ENCODE results near the gene ANAPC13.

DNA sequence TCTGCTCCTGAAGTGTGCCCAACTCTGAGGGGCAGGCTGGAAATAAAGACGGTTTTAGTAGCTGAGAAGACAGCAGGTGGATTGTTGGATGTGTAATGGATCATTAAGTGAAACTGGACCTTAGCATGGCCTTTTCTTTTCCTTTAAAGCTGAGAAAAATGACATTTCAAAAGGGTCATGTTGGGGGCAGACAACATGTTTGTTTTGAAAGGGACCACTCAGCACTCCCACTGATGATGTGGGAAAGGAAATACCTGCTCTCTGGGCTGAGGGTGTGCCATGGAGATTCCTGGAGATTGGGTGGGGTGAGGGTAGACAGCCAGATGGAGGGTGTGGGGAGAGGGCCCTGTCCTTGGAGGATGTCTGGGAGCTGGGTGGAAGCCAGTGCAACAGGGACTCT lies 38.4 kb downstream of the ANAPC13 start:
- TF ChIP-seq TARDBP (IDR thresholded peaks at IDR 0.05): no peak
- TF ChIP-seq FOXA1 (IDR thresholded peaks at IDR 0.05): no peak
- TF ChIP-seq LEF1 (IDR thresholded peaks at IDR 0.05; ENCODE audit: borderline replicate concordance): no peak
- TF ChIP-seq SUZ12 (IDR thresholded peaks at IDR 0.05): no peak
- no peak for TF ChIP-seq FOXK2 (IDR thresholded peaks at IDR 0.05)
- TF ChIP-seq ARNT (IDR thresholded peaks at IDR 0.05): no peak
- no peak for TF ChIP-seq SP1 (IDR thresholded peaks at IDR 0.05)
- TF ChIP-seq BHLHE40 (IDR thresholded peaks at IDR 0.05; ENCODE audit: borderline replicate concordance): no peak
- no peak for TF ChIP-seq CTBP1 (IDR thresholded peaks at IDR 0.05; ENCODE audit: borderline replicate concordance)
- TF ChIP-seq FOXM1 (IDR thresholded peaks at IDR 0.05; ENCODE audit: borderline replicate concordance): no peak
- no peak for TF ChIP-seq NFRKB (IDR thresholded peaks at IDR 0.05)
- no peak for TF ChIP-seq HDGF (IDR thresholded peaks at IDR 0.05; ENCODE audit: borderline replicate concordance)
- no peak for TF ChIP-seq ELF4 (IDR thresholded peaks at IDR 0.05)
